ENCODE measurements around the gene CYYR1. TPM values are rescaled to one million over a fixed set of nuclear protein-coding genes. Genes with fewer than 3 reads are reported as not detected.

The CYYR1 gene
- total RNA-seq, 4 donors from 2014 or later: 8.9 to 28.4 (median 13.3) TPM

DNA sequence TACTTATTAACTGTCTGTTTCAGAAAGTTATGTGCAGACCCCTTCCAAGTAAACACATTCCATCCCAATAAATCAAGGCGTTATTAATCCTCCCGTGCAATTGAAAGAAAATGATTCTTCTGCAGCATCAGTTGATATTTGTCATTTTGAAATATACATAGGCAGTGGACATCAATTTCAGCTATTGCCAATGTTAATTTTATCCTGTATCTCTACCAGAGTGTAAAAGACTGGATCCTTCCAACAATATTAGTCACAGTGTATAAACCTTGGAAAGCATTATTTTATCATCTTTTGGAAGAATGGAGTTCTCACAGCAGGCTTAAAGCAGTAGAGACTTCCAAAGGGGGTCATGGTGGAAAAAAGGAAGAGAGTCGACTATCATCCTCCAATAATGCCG, 150.4 kb downstream of the CYYR1 start:
- ATAC-seq: no peak
- Histone ChIP-seq H3K36me3 (no peaks in the 10 kb centered on the region), H3K9me3 (no peaks in the 10 kb centered on the region), H3K4me1 (no peaks in the 10 kb centered on the region), H3K4me3 (no peak overlapping the region), H3K27ac (no peak overlapping the region), H3K27me3 (no peaks in the 10 kb centered on the region)
- TF ChIP-seq CTCF (IDR thresholded peaks at IDR 0.05) (no peak), POLR2A (IDR thresholded peaks at IDR 0.05) (no peak), POLR2AphosphoS5 (IDR thresholded peaks at IDR 0.05) (no peak), EP300 (IDR thresholded peaks at IDR 0.05) (no peak)
- WGBS, 2 donors (ENCODE audit: low coverage in 1 of 2): 37 to 50% methylated on average over 4 of the region's 4 CpGs

DNA sequence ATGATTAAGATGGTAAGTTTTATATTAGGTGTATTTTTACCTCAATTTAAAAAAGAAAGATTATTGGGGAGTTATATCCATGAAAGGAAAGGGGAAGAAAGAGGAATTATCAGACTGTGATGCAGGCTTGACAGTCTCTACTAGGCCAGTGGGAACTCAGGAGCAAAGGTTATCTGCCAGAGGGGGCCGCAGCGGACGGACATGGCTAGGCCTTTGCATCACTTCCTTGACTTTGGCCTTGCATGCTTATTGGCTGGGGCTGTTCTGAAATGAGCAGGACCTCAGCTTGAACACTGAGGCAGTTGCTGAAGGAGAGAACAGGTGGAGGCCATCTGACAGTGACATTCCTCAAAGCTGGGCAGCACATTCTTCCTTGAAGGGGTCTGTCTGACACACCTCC, 150.9 kb downstream of the CYYR1 start:
- TF ChIP-seq POLR2AphosphoS5 (IDR thresholded peaks at IDR 0.05) (no peak), EP300 (IDR thresholded peaks at IDR 0.05) (no peak), POLR2A (IDR thresholded peaks at IDR 0.05) (no peak), CTCF (IDR thresholded peaks at IDR 0.05) (no peak)
- Histone ChIP-seq H3K4me3 (no peak overlapping the region), H3K9me3 (no peaks in the 10 kb centered on the region), H3K27ac (no peak overlapping the region), H3K36me3 (no peaks in the 10 kb centered on the region), H3K27me3 (no peaks in the 10 kb centered on the region), H3K4me1 (no peaks in the 10 kb centered on the region)
- WGBS, 2 donors (ENCODE audit: low coverage in 1 of 2): 59% methylated on average over 3 of the region's 3 CpGs; no CpG with 5 or more reads in 1 of the 2 donors
- no peak for ATAC-seq

DNA sequence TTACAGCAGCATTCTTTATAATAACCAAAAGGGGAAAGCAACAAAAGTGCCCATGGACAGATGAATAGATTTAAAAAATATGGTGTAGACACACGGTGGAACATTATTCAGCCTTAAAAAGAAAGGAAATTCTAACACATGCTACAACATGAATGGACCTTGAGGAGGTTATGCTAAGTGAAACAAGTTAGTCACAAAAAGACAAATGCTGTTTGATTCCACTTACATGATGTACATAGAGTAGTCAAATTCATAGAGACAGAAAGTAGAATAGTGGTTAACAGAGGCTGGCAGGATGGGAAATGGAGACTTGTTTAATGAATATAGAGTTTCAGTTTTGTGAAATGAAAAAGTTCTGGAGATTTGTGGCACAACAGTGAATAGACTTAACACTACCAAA, 151.4 kb downstream of the CYYR1 start:
- no peaks in the 10 kb centered on the region for H3K9me3 ChIP-seq
- no peaks in the 10 kb centered on the region for H3K36me3 ChIP-seq
- no peak overlapping the region for H3K27ac ChIP-seq
- no peaks in the 10 kb centered on the region for H3K27me3 ChIP-seq
- no peak for ATAC-seq
- TF ChIP-seq CTCF (IDR thresholded peaks at IDR 0.05) (no peak), POLR2A (IDR thresholded peaks at IDR 0.05) (no peak), EP300 (IDR thresholded peaks at IDR 0.05) (no peak), POLR2AphosphoS5 (IDR thresholded peaks at IDR 0.05) (no peak)
- 90 to 100% methylated on average over 1 of the region's 1 CpG for WGBS, 2 donors (ENCODE audit: low coverage in 1 of 2)
- H3K4me1 ChIP-seq: no peaks in the 10 kb centered on the region
- H3K4me3 ChIP-seq: no peak overlapping the region

Data from gastroesophageal sphincter (tissue), 4 donors.